ENCODE results near the gene GHR.

The GHR gene

GRCh38 chr5:42672925-42673324, 249.7 kb downstream of the GHR start:
- no peak for TF ChIP-seq CTCF (IDR thresholded peaks at IDR 0.05)

- TF ChIP-seq CTCF (IDR thresholded peaks at IDR 0.05) = no peak
These were observed 252.4 kb downstream of the GHR start for GRCh38 chr5:42675602-42676001.

GRCh38 chr5:42676362-42676761, 253.1 kb downstream of the GHR start:
- TF ChIP-seq CTCF (IDR thresholded peaks at IDR 0.05) = no peak

GRCh38 chr5:42677156-42677842, 254.1 kb downstream of the GHR start:
- TF ChIP-seq CTCF (IDR thresholded peaks at IDR 0.05) = no peak

- TF ChIP-seq CTCF (IDR thresholded peaks at IDR 0.05) = no peak
These were observed 256.8 kb downstream of the GHR start for GRCh38 chr5:42680046-42680445.

- no peak for TF ChIP-seq CTCF (IDR thresholded peaks at IDR 0.05)
These were observed 266.2 kb downstream of the GHR start for GRCh38 chr5:42689391-42689790.

GRCh38 chr5:42691413-42691937, 268.2 kb downstream of the GHR start:
- no peak for TF ChIP-seq CTCF (IDR thresholded peaks at IDR 0.05)

Data from LNCAP (cell line).